K562 (cell line): ENCODE results near the gene TCF12. TPM values are rescaled to one million over a fixed set of nuclear protein-coding genes. Genes with fewer than 3 reads are reported as not detected.

Experiments
- CHCHD3 ChIP-seq: fragments of 250-450 bp; sonication (Bioruptor Pico); IDR thresholded peaks from 2 replicates; pipeline ENCODE4 v2.1.2; 2022; ENCODE audit warnings: mild to moderate bottlenecking
- CHD1 ChIP-seq: fragments of 200-600 bp; sonication (generic); IDR thresholded peaks from one replicate; pipeline ENCODE4 v1.6.1; 2012; ENCODE audit warnings: mild to moderate bottlenecking, moderate library complexity, low read length, inconsistent platforms
- HLTF ChIP-seq: fragments of 450-650 bp; IDR thresholded peaks from 2 replicates; pipeline ENCODE4 v1.6.1; 2016
- KLF10 ChIP-seq: fragments of 250-450 bp; sonication (Bioruptor Pico); IDR thresholded peaks from 2 replicates; pipeline ENCODE4 v1.6.1; 2021; ENCODE audit warnings: matching md5 sums
- NCOA1 ChIP-seq: fragments of 450-650 bp; IDR thresholded peaks from 2 replicates; pipeline ENCODE4 v1.6.1; 2016; ENCODE audit warnings: low read depth
- NEUROD1 ChIP-seq: fragments of 150-350 bp; IDR thresholded peaks from 2 replicates; pipeline ENCODE4 v1.6.1; 2014; ENCODE audit warnings: borderline replicate concordance, low read length, low read depth; ENCODE audit not compliant: partially characterized antibody
- PHB ChIP-seq: fragments of 250-450 bp; sonication (Bioruptor Pico); IDR thresholded peaks from 2 replicates; pipeline ENCODE4 v1.5.0; 2021
- SNIP1 ChIP-seq: fragments of 450-650 bp; IDR thresholded peaks from 2 replicates; pipeline ENCODE4 v1.7.1; 2017; ENCODE audit warnings: low read depth, mild to moderate bottlenecking
- SREBF2 ChIP-seq: sonication (generic); formaldehyde crosslinking; IDR thresholded peaks from 2 replicates; pipeline ENCODE4 v1.4.0; 2020; ENCODE audit warnings: mild to moderate bottlenecking, missing genetic modification reagents
- polyA plus RNA-seq, 8 experiments: library from polyadenylated mRNA; depleted of rRNA in 4 of 8; stranded (reverse) in 5 of 8; unstranded in 3 of 8; fragments of >200 nt; fragmentation: Nextera tagmentation in 2 of 8; fragmentation: Illumina TruSeq in 1 of 8; extraction: Ambion mirVana in 2 of 8; extraction: Trizol in 1 of 8; gene quantifications; 2 replicates each; pipeline versions ENCODE4 v1.2.1 to v1.2.3, GENCODE V29; 2011 to 2014; ENCODE audit warnings: inconsistent platforms in 1 of 8, missing spikeins in 1 of 8
- total RNA-seq, 7 experiments: library from RNA; depleted of rRNA in 6 of 7; stranded (reverse); fragments of >200 nt in 6 of 7; fragmentation: Illumina TruSeq in 2 of 7; extraction: Trizol in 2 of 7; gene quantifications; 2 replicates each; pipeline versions ENCODE4 v1.2.1 to v1.2.3, GENCODE V29; 2011 to 2021; ENCODE audit warnings: low replicate concordance in 1 of 7
- TF ChIP-seq, protein P1 (sequence below): sonication (generic); formaldehyde crosslinking; IDR thresholded peaks from 2 replicates; pipeline ENCODE4 v1.8.0; 2022; ENCODE audit warnings: mild to moderate bottlenecking, missing genetic modification reagents
- TF ChIP-seq, protein P2 (sequence below): fragments of 200-800 bp; sonication (Bioruptor generic); IDR thresholded peaks from 2 replicates; pipeline ENCODE4 v1.6.1; 2017; ENCODE audit warnings: missing genetic modification characterization, missing compliant biosample characterization
- TF ChIP-seq, protein P3 (sequence below): IDR thresholded peaks from 2 replicates; pipeline ENCODE4 v1.6.1; 2014; ENCODE audit warnings: antibody characterized with exemption
- TF ChIP-seq, protein P4 (sequence below): fragments of 450-650 bp; formaldehyde crosslinking; IDR thresholded peaks from 2 replicates; pipeline ENCODE4 v1.4.0; 2020; ENCODE audit warnings: mild to moderate bottlenecking, moderate library complexity

Gene TCF12
- total and polyA plus RNA-seq, 9 of the 15 experiments (the other 6 are each of a cell fraction or from before 2014, with no cell fraction given) = 10.5 to 132 (median 52.9) TPM

GRCh38 chr15:57149196-57149595 lies 230.8 kb downstream of the TCF12 start (continued):
- TF ChIP-seq, protein P1, sequence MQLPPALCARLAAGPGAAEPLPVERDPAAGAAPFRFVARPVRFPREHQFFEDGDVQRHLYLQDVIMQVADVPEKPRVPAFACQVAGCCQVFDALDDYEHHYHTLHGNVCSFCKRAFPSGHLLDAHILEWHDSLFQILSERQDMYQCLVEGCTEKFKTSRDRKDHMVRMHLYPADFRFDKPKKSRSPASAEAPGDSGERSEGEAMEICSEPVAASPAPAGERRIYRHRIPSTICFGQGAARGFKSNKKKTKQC (CRISPR knock-in tag) = no peak
- no peak for TF ChIP-seq NCOA1
- TF ChIP-seq, protein P2, sequence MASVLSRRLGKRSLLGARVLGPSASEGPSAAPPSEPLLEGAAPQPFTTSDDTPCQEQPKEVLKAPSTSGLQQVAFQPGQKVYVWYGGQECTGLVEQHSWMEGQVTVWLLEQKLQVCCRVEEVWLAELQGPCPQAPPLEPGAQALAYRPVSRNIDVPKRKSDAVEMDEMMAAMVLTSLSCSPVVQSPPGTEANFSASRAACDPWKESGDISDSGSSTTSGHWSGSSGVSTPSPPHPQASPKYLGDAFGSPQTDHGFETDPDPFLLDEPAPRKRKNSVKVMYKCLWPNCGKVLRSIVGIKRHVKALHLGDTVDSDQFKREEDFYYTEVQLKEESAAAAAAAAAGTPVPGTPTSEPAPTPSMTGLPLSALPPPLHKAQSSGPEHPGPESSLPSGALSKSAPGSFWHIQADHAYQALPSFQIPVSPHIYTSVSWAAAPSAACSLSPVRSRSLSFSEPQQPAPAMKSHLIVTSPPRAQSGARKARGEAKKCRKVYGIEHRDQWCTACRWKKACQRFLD (CRISPR knock-in tag) = no peak
- TF ChIP-seq SREBF2 (CRISPR knock-in tag) = no peak
- no peak for TF ChIP-seq CHD1
- TF ChIP-seq NEUROD1 = no peak
- TF ChIP-seq, protein P3, sequence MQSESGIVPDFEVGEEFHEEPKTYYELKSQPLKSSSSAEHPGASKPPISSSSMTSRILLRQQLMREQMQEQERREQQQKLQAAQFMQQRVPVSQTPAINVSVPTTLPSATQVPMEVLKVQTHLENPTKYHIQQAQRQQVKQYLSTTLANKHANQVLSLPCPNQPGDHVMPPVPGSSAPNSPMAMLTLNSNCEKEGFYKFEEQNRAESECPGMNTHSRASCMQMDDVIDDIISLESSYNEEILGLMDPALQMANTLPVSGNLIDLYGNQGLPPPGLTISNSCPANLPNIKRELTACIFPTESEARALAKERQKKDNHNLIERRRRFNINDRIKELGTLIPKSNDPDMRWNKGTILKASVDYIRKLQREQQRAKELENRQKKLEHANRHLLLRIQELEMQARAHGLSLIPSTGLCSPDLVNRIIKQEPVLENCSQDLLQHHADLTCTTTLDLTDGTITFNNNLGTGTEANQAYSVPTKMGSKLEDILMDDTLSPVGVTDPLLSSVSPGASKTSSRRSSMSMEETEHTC = no peak
- no peak for TF ChIP-seq SNIP1
- TF ChIP-seq, protein P4, sequence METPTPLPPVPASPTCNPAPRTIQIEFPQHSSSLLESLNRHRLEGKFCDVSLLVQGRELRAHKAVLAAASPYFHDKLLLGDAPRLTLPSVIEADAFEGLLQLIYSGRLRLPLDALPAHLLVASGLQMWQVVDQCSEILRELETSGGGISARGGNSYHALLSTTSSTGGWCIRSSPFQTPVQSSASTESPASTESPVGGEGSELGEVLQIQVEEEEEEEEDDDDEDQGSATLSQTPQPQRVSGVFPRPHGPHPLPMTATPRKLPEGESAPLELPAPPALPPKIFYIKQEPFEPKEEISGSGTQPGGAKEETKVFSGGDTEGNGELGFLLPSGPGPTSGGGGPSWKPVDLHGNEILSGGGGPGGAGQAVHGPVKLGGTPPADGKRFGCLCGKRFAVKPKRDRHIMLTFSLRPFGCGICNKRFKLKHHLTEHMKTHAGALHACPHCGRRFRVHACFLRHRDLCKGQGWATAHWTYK (CRISPR knock-in tag) = no peak
- TF ChIP-seq HLTF = no peak
- TF ChIP-seq CHCHD3 = no peak
- TF ChIP-seq PHB (CRISPR knock-in tag) = no peak
- no peak for TF ChIP-seq KLF10 (CRISPR knock-in tag)
